Ascending aorta (tissue), 2 donors: ENCODE results near the gene ANKRD40CL. TPM values are rescaled to one million over a fixed set of nuclear protein-coding genes. Genes with fewer than 3 reads are reported as not detected.
"Not testable (repeated sequence)": the region's sequence is repeated elsewhere in the genome, so short reads cannot be mapped to it uniquely, and the experiment has no call there.

Experiments
- DNase-seq, 2 donors: peaks; one replicate each; pipeline ENCODE4 v3.0.0-alpha.2; 2019; ENCODE audit warnings: low spot score in 2 of 2
- H3K27ac ChIP-seq, 2 donors: fragments of 200-600 bp; sonication (generic); one replicate each; pipeline ENCODE4 v1.5.1; 2016 to 2017; ENCODE audit warnings: mild to moderate bottlenecking in 1 of 2
- H3K27me3 ChIP-seq: fragments of 200-600 bp; sonication (generic); one replicate; pipeline ENCODE4 v1.5.1; 2017
- H3K36me3 ChIP-seq, 2 donors: fragments of 200-600 bp; sonication (generic); one replicate each; pipeline ENCODE4 v1.5.1; 2016
- H3K4me1 ChIP-seq, 2 donors: fragments of 200-600 bp; sonication (generic); one replicate each; pipeline ENCODE4 v1.5.1; 2016 to 2017; ENCODE audit warnings: mild to moderate bottlenecking in 1 of 2
- H3K4me3 ChIP-seq, 2 donors: fragments of 200-600 bp; sonication (generic); one replicate each; pipeline ENCODE4 v1.5.1; 2016 to 2017; ENCODE audit warnings: mild to moderate bottlenecking in 1 of 2
- H3K9me3 ChIP-seq, 2 donors: fragments of 200-600 bp; sonication (generic); one replicate each; pipeline ENCODE4 v1.5.1; 2016
- CTCF ChIP-seq, 3 experiments: fragments of 200-600 bp in 2 of 3; fragments of 450-650 bp in 1 of 3; sonication (generic) in 2 of 3; IDR thresholded peaks; one replicate each; pipeline ENCODE4 v1.5.1; 2016 to 2019; ENCODE audit warnings: antibody characterized with exemption in 3 of 3, mild to moderate bottlenecking in 1 of 3, moderate library complexity in 1 of 3
- intact Hi-C: fragments of 100-400 bp; cut with DNase I; formaldehyde crosslinking; loops from one replicate; pipeline ENCODE4 v1.15.1; 2023
- total RNA-seq: library from RNA; depleted of rRNA; stranded (reverse); fragments of >200 nt; gene quantifications from one replicate; pipeline ENCODE4 v1.1.0, GENCODE V29; 2016

Gene ANKRD40CL
- total RNA-seq, 1 donor from 2014 or later, result not detected

DNA sequence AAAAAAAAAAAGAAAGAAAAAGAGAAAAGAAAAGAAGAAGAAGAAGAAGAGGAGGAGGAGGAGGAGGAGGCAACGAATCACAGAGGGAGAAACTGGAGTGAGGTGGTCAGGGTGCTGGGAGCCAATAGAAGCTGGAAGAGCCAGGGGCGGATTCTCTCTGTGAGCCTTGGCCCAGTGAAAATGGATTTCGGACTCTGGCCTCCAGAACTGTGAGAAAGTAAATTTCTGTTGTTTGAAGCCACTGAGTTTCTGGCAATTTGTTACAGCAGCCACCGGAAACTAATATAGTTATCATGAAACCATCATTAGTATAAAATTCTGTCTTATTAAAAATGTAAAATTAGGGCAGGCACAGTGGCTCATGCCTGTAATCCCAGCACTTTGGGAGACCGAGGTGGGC is 40.4 kb upstream of the ANKRD40CL start:
- Histone ChIP-seq H3K4me3 (no peak overlapping the region), H3K27ac (no peak overlapping the region), H3K9me3 (no peaks in the 10 kb centered on the region), H3K4me1 (no peaks in the 10 kb centered on the region), H3K27me3 (no peaks in the 10 kb centered on the region), H3K36me3 (no peaks in the 10 kb centered on the region)
- no peak for TF ChIP-seq CTCF (IDR thresholded peaks at IDR 0.05)
- no peak for DNase-seq
- intact Hi-C loops, result no loop called here

- Histone ChIP-seq H3K9me3 (no peaks in the 10 kb centered on the region), H3K27ac (no peak overlapping the region), H3K4me1 (no peaks in the 10 kb centered on the region), H3K4me3 (no peak overlapping the region), H3K36me3 (no peaks in the 10 kb centered on the region), H3K27me3 (no peaks in the 10 kb centered on the region)
- DNase-seq, result no peak
- intact Hi-C loops, result no loop called here
- TF ChIP-seq CTCF (IDR thresholded peaks at IDR 0.05), result no peak
These were observed 39.7 kb upstream of the ANKRD40CL start for GRCh38 chr17:50807009-50807408.

- no peak overlapping the region for H3K27ac ChIP-seq
- H3K4me3 ChIP-seq, result no peak overlapping the region
- intact Hi-C loops, result no loop called here
- H3K4me1 ChIP-seq, result no peaks in the 10 kb centered on the region
- H3K9me3 ChIP-seq, result no peaks in the 10 kb centered on the region
- no peak for DNase-seq
- no peaks in the 10 kb centered on the region for H3K36me3 ChIP-seq
- H3K27me3 ChIP-seq, result no peaks in the 10 kb centered on the region
- peak in 1 of 3 experiments; percentile 15 for TF ChIP-seq CTCF (IDR thresholded peaks at IDR 0.05)
These were observed 38.9 kb upstream of the ANKRD40CL start for GRCh38 chr17:50806141-50806643.

DNA sequence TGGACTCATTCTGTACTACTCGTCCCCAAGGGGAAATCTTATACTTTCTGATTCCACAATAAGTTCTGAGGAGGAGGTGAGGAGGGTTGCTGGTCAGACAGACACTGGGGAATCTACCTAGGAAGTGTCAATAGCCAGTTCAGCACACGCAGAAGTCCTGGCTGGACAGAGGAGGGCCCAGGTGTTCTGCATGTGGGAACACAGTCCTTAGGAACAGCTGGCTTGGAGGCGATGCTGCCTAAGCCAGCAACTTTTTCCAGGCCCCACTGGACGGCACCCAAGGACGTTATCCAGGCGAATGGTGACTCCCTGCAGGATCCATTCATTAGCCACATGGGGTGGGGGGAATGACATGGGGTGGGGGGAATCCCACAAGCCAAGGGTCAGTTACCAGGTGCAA is 38.2 kb upstream of the ANKRD40CL start:
- H3K9me3 ChIP-seq, result no peaks in the 10 kb centered on the region
- no peak for TF ChIP-seq CTCF (IDR thresholded peaks at IDR 0.05)
- no peaks in the 10 kb centered on the region for H3K4me1 ChIP-seq
- no peak overlapping the region for H3K4me3 ChIP-seq
- no peak for DNase-seq
- intact Hi-C loops, result no loop called here
- no peaks in the 10 kb centered on the region for H3K36me3 ChIP-seq
- H3K27me3 ChIP-seq, result no peaks in the 10 kb centered on the region
- no peak overlapping the region for H3K27ac ChIP-seq

GRCh38 chr17:50804749-50805475 is 37.6 kb upstream of the ANKRD40CL start:
- DNase-seq, intact Hi-C loops, H3K36me3 ChIP-seq, H3K9me3 ChIP-seq, H3K27me3 ChIP-seq, H3K27ac ChIP-seq, H3K4me3 ChIP-seq, H3K4me1 ChIP-seq: not testable (repeated sequence)

GRCh38 chr17:50803676-50804075 is 36.4 kb upstream of the ANKRD40CL start:
- TF ChIP-seq CTCF (IDR thresholded peaks at IDR 0.05), result no peak

More at GRCh38 chr17:50803676-50804075, 36.4 kb upstream of the ANKRD40CL start:
- Histone ChIP-seq H3K27ac (no peak overlapping the region), H3K27me3 (no peaks in the 10 kb centered on the region), H3K36me3 (no peaks in the 10 kb centered on the region), H3K4me3 (no peak overlapping the region), H3K9me3 (no peaks in the 10 kb centered on the region), H3K4me1 (no peaks in the 10 kb centered on the region)
- DNase-seq, result no peak
- intact Hi-C loops, result no loop called here
